ENCODE measurements around the gene HTR6.

GRCh38 chr1:19621274-19621950 is 43.3 kb upstream of the HTR6 start:
- TF ChIP-seq YY1 (IDR thresholded peaks at IDR 0.05; ENCODE audit: low read depth): no peak
- TF ChIP-seq FOXM1 (IDR thresholded peaks at IDR 0.05; ENCODE audit: borderline replicate concordance, low read depth): no peak
- TF ChIP-seq EP300 (IDR thresholded peaks at IDR 0.05; ENCODE audit: borderline replicate concordance): no peak
- TF ChIP-seq REST (IDR thresholded peaks at IDR 0.05; ENCODE audit: low read depth): no peak
- TF ChIP-seq NFIC (IDR thresholded peaks at IDR 0.05): no peak
- TF ChIP-seq CEBPB (IDR thresholded peaks at IDR 0.05): no peak
- no peak for TF ChIP-seq USF1 (IDR thresholded peaks at IDR 0.05)
- no peak for TF ChIP-seq MAX (IDR thresholded peaks at IDR 0.05)
- no peak for TF ChIP-seq TCF12 (IDR thresholded peaks at IDR 0.05; ENCODE audit: low read depth)
- no peak for TF ChIP-seq EGR1 (IDR thresholded peaks at IDR 0.05)
- no peak for TF ChIP-seq CREB1 (IDR thresholded peaks at IDR 0.05; ENCODE audit: low read depth)
